D341Med (cell line): ENCODE results near the gene ADCY4.
"Not testable (repeated sequence)": the region's sequence is repeated elsewhere in the genome, so short reads cannot be mapped to it uniquely, and the experiment has no call there.

Experiments
- DNase-seq: peaks from one replicate; pipeline ENCODE4 v3.0.0; 2012; ENCODE audit warnings: low spot score

ADCY4 gene

GRCh38 chr14:24334431-24335291 is at the start of gene ADCY4:
Gene ADCY4, minus strand, starts transcription at chr14:24335071. Its CDS starts 419 bp downstream, at chr14:24334652.
- no peak for DNase-seq

DNA sequence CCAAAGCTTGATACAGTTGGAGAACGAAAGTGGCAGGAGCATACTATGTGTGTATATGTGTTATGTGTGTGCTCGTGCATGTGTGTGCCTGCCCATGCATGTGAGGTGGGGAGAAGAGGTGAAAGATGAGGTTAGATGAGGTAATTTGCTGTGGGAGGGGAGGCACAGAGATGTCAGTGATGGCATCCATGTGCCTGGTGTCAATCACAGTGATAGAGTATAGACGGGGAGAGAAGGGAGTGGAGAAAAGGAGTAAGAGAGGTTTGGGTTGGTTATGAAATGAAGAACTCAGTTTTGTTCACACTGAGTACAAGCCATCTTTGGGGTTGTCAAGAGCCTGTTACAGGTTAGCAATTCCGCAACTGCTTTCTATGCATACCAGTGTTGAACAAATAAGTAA is 49.3 kb upstream of the ADCY4 start:
- no peak for DNase-seq

- no peak for DNase-seq
Observed at GRCh38 chr14:24382064-24382371, 47.1 kb upstream of the ADCY4 start.

DNA sequence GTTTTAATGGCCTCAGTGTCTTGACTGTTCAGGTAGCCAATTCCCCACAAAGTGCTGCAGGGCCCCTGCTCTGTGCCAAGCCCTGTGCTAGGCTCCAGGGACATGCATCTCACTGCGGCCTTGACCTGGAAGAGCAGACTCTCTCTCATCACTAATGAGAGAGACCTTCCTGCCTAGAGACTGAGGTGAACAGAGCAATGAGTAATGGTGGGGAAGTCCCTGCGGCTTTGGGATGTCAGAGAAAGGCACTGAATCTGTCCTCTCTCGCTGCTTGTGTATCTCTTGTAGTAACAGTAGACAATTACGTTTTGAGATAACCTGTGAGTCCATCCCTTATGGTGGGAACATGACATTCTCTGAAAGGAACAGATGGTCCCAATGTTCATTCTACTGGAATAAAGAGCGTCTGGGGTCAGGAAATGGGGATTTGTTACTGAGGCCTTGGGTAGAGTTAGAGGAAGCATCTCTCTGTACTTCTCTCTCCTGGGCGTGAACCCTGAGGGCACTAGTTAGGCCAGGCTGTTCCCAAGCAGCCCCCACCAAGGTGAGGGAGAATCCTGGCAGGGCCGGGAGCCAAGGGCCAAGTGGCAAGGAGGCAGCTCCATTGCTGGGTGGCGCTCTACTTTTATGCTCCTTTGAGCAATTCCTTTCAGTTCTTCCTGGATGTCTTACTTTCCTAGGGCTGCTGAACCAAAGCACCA is 46.6 kb upstream of the ADCY4 start:
- no peak for DNase-seq

DNA sequence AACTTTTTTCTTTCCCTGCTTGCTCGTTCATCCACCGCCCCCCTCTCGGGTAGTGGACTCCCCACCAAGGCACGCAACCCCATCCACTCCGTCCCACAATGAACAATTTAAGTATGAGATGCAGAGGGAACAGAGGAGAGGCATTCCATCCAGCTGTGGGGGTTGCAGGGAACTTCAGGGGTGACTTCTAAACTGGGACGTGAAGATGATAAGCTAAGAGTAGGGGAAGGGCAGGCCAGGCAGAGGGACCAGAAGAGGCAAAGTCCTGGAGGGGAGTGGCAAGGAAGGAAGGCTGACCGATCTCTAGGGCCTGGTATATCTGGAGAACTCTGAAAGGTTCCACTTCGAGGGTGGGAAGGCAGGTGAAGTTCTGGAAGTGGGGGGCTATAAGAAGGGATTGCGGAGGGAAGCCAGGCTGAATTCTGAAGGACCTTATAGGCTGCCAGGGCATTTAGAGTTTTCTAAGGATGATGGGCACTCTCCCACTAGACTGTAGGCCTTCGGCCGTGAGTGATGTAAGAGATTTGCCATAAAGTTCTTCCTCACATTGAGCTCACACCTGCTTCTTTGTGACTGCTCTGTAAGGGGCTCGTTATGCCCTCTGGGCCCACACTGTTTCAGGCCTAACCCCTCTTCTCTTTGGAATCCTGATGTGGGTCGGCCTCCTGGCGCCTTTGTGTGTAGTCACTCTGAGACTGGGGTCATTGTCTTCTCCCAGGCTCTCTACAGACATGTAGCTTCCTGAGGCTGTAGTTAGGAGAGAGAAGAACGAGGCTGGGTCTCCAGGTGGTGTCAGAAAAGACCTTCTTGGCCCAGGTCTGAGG is 45.2 kb upstream of the ADCY4 start:
- no peak for DNase-seq

DNA sequence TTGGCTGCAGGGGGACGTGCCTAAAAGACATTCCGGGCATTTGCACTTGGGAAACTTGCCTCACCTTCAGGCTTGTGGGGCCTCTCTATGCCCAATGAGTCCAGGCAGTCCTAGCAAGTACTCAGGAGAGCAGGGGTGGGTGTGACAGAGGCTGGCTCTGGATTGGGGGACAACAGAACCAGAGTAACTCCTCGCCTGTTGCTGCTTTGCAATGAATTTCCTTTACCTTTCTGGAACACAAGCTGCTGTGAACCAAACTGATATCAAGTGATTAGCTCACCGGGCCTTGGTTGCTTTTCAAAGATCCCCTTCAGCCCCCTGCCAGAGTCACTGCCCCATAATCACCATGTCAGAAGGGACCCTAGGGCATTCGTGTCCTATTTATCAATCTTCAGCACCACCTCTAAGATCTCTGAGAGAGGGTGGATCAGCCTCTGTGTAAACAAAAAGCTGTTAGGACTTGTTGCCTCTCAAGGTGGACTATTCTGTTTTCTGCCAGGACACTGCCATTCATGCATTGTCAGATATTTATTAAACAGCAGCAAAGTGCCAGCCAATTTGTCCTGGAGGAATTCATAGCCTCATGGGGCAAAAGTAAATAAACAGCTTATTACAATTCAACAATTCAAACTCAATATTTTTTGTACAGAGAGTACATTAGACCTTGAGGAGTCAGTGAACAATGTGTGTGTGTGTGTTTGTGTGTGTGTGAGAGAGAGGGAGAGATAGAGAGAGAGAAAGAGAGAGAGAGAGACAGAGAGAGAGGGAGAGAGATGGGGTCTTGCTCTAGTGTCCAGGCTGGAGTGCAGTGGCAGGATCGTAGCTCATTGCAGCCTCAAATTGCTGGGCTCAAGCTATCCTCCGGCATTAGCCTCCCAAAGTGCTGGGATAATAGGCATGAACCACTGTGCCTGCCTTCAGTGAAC is 44.4 kb upstream of the ADCY4 start:
- DNase-seq = no peak

DNA sequence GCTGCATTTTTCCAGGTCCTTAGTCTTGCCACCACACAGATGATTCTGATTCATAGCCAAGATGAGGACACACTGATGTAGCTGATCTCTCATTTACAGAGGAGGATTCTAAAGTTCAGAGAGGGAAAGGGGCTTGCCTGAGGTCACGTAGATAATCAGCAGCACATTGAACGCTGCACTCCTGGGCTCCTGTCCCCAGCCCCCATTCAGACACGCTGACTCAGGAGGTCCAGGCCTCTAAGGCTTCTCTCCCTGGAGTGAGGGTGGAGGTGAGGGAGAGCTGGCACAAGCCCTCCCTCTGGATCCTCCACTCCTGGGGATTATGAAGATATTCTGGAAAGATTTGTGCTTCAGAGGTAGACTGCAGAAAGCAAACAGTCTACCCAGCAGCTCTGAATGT is 43.5 kb upstream of the ADCY4 start:
- no peak for DNase-seq

DNA sequence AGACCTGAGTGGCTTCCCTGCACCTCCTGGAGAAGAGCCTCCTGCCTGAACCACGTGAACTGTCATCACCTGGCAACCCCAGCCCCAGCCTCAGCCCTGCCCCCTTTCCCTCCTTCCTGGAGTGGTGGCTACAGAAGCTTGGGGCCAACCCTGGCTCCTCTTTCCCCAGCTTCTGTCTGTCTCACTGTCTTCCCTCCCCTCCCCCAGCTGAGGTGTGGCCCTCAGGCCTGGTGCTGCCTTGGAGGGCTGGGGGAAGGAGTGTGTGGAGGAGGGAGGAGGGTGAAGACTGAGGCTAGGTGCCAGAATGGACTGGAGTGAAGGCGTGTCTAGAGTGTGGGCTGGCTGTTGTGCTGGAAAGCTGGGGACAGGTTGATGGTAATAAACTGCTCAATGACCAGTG is 42.8 kb upstream of the ADCY4 start:
- no peak for DNase-seq

- no peak for DNase-seq
Observed at GRCh38 chr14:24377126-24377525, 42.3 kb upstream of the ADCY4 start.

DNA sequence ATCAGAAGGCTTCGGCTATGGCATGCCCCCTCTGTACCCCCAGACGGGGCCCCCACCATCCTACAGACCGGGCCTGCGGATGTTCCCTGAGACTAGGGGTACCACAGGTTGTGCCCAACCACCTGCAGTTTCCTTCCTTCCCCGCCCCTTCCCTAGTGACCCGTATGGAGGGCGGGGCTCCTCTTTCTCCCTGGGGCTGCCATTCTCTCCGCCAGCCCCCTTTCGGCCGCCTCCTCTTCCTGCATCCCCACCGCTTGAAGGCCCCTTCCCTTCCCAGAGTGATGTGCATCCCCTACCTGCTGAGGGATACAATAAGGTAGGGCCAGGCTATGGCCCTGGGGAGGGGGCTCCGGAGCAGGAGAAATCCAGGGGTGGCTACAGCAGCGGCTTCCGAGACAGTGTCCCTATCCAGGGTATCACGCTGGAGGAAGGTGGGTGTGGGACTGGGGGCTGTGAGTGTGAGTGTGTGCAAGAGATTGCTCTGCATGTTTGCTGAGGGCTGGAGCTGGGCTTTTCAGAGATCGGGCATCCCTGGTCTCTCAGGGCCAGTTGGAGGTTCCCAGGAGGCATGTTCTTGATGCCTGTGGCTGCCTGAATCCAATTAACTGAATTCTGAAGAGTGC is 41.7 kb upstream of the ADCY4 start:
- no peak for DNase-seq

DNA sequence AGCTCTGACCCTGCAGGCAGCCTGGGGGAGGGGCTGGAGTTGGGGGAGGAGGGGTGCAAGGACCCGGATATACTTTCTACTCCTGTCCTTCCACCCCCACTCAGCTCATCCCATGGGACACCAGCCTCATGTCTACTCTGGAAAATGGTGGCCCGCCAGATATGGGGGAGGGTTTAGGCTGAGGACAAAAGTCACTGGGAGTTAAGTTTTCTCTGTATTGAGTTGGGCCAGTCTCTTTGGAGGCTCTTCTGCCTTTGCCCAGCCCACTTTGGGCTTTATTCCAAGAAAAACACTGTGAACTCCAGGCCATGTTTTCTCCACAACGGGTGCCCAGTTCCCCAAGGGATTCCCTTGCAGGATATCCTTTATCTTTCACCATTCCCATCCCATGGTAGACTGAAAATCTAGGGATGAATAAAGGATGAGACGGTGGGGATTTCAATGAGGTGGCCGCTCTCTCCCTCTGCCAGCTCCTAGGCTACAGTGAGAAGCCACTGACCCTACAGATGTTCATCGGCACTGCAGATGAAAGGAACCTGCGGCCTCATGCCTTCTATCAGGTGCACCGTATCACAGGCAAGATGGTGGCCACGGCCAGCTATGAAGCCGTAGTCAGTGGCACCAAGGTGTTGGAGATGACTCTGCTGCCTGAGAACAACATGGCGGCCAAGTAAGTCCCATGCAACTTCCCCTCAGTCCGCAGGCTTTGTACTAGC is 38.0 kb upstream of the ADCY4 start:
- DNase-seq = no peak

DNA sequence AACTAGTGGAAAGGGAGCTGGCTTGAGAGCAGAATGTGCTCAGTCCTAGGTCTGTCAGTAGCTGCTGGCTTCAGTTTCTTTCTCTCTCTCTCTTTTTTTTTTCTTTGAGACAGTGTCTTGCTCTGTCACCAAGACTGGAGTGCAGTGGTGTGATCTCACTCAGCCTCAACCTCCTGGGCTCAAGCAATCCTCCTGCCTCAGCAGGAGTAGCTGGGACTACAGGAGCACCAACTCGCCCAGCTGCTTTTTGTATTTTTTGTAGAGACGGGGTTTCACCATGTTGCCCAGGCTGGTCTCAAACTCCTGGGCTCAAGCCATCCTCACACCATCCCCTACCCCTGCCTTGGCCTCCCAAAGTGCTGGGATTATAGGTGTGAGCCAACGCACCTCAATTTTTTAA is 36.7 kb upstream of the ADCY4 start:
- not testable (repeated sequence) for DNase-seq

DNA sequence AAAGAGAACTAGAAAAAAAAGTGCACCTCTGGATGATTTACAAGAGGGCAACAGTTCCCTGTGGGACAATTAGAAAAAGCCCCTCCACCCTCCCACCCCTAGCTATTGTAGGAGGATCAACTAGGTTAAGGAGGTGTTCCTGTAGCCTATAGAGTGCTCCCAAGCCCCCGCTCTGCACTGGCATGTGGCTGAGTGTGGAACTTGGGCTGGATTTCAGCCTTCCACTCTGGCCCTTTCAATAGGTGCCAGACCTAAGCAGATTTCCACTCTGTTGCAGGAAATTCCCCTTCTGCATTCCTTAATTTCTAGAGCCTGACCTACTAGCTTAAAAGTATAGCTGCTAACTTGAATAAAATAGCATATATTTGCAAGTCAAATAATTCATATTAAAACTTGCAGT is 35.9 kb upstream of the ADCY4 start:
- DNase-seq = no peak

- no peak for DNase-seq
Observed at GRCh38 chr14:24369907-24370687, 35.2 kb upstream of the ADCY4 start.

DNA sequence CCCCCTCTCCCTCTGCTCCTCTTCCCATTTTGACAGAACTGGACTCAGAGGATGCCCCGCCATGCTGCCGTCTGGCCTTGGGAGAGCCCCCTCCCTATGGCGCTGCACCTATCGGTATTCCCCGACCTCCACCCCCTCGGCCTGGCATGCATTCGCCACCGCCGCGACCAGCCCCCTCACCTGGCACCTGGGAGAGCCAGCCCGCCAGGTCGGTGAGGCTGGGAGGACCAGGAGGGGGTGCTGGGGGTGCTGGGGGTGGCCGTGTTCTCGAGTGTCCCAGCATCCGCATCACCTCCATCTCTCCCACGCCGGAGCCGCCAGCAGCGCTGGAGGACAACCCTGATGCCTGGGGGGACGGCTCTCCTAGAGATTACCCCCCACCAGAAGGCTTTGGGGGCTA is 34.6 kb upstream of the ADCY4 start:
- no peak for DNase-seq

DNA sequence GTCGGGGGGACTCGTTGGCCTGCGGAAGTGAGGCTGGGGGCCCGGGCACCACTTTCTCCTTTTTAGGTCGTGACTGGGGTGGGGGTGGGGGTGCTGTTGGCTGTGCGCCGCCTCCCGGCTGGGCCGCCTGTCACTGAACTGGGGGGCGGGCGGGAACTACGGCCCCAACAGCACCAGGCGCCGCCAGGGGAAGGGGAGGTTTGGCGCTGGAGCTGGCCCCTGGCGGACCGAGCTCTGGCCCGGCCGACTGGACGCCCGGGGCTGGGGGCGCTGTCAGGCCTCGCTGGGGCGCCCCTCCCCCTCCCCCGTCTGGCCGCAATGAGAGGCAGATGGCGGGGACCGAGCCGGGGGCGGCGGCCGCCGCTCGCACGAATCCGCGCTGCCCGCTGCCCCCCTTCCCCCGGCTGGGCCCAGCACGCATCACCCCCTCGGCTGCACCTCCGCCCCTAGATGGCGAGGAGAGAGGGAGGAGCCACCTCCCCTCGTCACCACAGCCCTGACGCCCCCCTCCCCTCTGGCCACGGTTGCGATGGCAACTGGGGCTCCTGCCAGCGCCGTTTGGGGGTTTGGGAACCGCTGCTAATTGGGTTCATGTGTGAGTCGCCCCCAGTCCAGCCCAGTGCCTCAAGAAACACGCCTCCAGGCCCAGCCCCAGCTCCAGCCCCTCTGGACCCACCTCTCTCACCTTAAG is 33.8 kb upstream of the ADCY4 start:
- peak; percentile 73 for DNase-seq

GRCh38 chr14:24368212-24368561 is 33.3 kb upstream of the ADCY4 start:
- DNase-seq = no peak

- DNase-seq = peak; percentile 68
Observed at GRCh38 chr14:24367514-24368211, 32.8 kb upstream of the ADCY4 start, which contains the start of gene NFATC4. Gene NFATC4, plus strand, starts transcription at chr14:24368184. Its CDS starts 157 bp downstream, at chr14:24368341.
